SU-DHL-6 (cell line): ENCODE results near the gene B3GNT3.

Experiments
- CTCF ChIP-seq: fragments of 200-600 bp; sonication (generic); IDR thresholded peaks from one replicate; pipeline ENCODE4 v1.5.1; 2017; ENCODE audit warnings: antibody characterized with exemption, mild to moderate bottlenecking, low read length, moderate library complexity; ENCODE audit not compliant: insufficient read depth, poor library complexity, severe bottlenecking
- EZH2phosphoT487 ChIP-seq: fragments of 200-600 bp; sonication (generic), shearing (Covaris generic); conservative IDR thresholded peaks from 2 replicates; pipeline ENCODE4 v1.6.1; 2018; ENCODE audit warnings: mild to moderate bottlenecking, antibody characterized with exemption, low read length, moderate library complexity, mixed read lengths

GRCh38 chr19:17806945-17807344 is 12.0 kb downstream of the B3GNT3 start:
- TF ChIP-seq CTCF (no peak), EZH2phosphoT487 (no peak)
